Measurements from ENCODE around the gene ST6GALNAC6. TPM values are rescaled to one million over a fixed set of nuclear protein-coding genes. Genes with fewer than 3 reads are reported as not detected.

The ST6GALNAC6 gene
- polyA plus RNA-seq, 1 donor from 2014 or later, result 44.2 TPM

GRCh38 chr9:127903557-127904475, 4.4 kb upstream of the ST6GALNAC6 start:
- Histone ChIP-seq H3K4me3 (ENCODE audit: low read length) (no peak overlapping the region), H4K20me1 (ENCODE audit: insufficient read depth) (no peaks in the 10 kb centered on the region), H3K36me3 (ENCODE audit: insufficient read depth, low read length) (no peaks in the 10 kb centered on the region), H3K27me3 (ENCODE audit: insufficient read depth, low read depth, low read length) (no peaks in the 10 kb centered on the region), H2AFZ (ENCODE audit: low read depth, low read length) (no peak overlapping the region), H3F3A (ENCODE audit: insufficient read depth, low read length, poor library complexity, severe bottlenecking) (no peaks in the 10 kb centered on the region), H3K4me2 (ENCODE audit: low read length) (no peak overlapping the region), H3K9ac (ENCODE audit: low read length) (no peak overlapping the region), H3K27ac (ENCODE audit: low read length) (no peak overlapping the region), H3K9me2 (ENCODE audit: insufficient read depth, low read length) (no peaks in the 10 kb centered on the region), H3K79me2 (replicated peaks; ENCODE audit: insufficient read depth, low read length) (no peaks in the 10 kb centered on the region), H3K9me3 (ENCODE audit: low read length) (no peaks in the 10 kb centered on the region)
- TF ChIP-seq CTCF (IDR thresholded peaks at IDR 0.05; ENCODE audit: poor library complexity, severe bottlenecking), result no peak

- Histone ChIP-seq H3K27ac (ENCODE audit: low read length) (peak overlapping the region; percentile 12), H2AFZ (ENCODE audit: low read depth, low read length) (peak overlapping the region; percentile 88), H3K9me3 (ENCODE audit: low read length) (no peaks in the 10 kb centered on the region), H3F3A (ENCODE audit: insufficient read depth, low read length, poor library complexity, severe bottlenecking) (peaks cover 5% of the 10 kb centered on the region), H3K4me2 (ENCODE audit: low read length) (peak overlapping the region; percentile 30), H3K27me3 (ENCODE audit: insufficient read depth, low read depth, low read length) (no peaks in the 10 kb centered on the region), H4K20me1 (ENCODE audit: insufficient read depth) (no peaks in the 10 kb centered on the region), H3K9me2 (ENCODE audit: insufficient read depth, low read length) (no peaks in the 10 kb centered on the region), H3K4me3 (ENCODE audit: low read length) (peak overlapping the region; percentile 96), H3K79me2 (replicated peaks; ENCODE audit: insufficient read depth, low read length) (no peaks in the 10 kb centered on the region), H3K36me3 (ENCODE audit: insufficient read depth, low read length) (peaks cover 16% of the 10 kb centered on the region), H3K9ac (ENCODE audit: low read length) (peak overlapping the region; percentile 84)
- TF ChIP-seq REST (IDR thresholded peaks at IDR 0.05; ENCODE audit: borderline replicate concordance) (no peak), MXI1 (conservative IDR thresholded peaks at IDR 0.05; ENCODE audit: poor library complexity, severe bottlenecking) (peak; percentile 13)
Measured at GRCh38 chr9:127898433-127899127, 823 bp downstream of the ST6GALNAC6 start.

GRCh38 chr9:127897193-127897692, 2.2 kb downstream of the ST6GALNAC6 start:
- Histone ChIP-seq H3K27ac (ENCODE audit: low read length) (no peak overlapping the region), H3K9me2 (ENCODE audit: insufficient read depth, low read length) (no peaks in the 10 kb centered on the region), H4K20me1 (ENCODE audit: insufficient read depth) (no peaks in the 10 kb centered on the region), H2AFZ (ENCODE audit: low read depth, low read length) (no peak overlapping the region), H3K27me3 (ENCODE audit: insufficient read depth, low read depth, low read length) (no peaks in the 10 kb centered on the region), H3K4me3 (ENCODE audit: low read length) (peak overlapping the region; percentile 28), H3F3A (ENCODE audit: insufficient read depth, low read length, poor library complexity, severe bottlenecking) (peaks cover 5% of the 10 kb centered on the region), H3K79me2 (replicated peaks; ENCODE audit: insufficient read depth, low read length) (no peaks in the 10 kb centered on the region), H3K9ac (ENCODE audit: low read length) (no peak overlapping the region), H3K4me2 (ENCODE audit: low read length) (no peak overlapping the region), H3K36me3 (ENCODE audit: insufficient read depth, low read length) (peaks cover 25% of the 10 kb centered on the region), H3K9me3 (ENCODE audit: low read length) (no peaks in the 10 kb centered on the region)
- TF ChIP-seq REST (IDR thresholded peaks at IDR 0.05; ENCODE audit: borderline replicate concordance), result no peak
- no peak for TF ChIP-seq EZH2 (IDR thresholded peaks at IDR 0.05; ENCODE audit: borderline replicate concordance, insufficient read depth, low read length, poor library complexity, severe bottlenecking)
- TF ChIP-seq CTCF (IDR thresholded peaks at IDR 0.05; ENCODE audit: poor library complexity, severe bottlenecking), result no peak
- no peak for TF ChIP-seq MXI1 (conservative IDR thresholded peaks at IDR 0.05; ENCODE audit: poor library complexity, severe bottlenecking)
- no peak for TF ChIP-seq EP300 (conservative IDR thresholded peaks at IDR 0.05; ENCODE audit: poor library complexity, severe bottlenecking)
- TF ChIP-seq TAF1 (IDR thresholded peaks at IDR 0.05; ENCODE audit: low read depth), result no peak
- no peak for TF ChIP-seq RAD21 (conservative IDR thresholded peaks at IDR 0.05)
- no peak for TF ChIP-seq POLR2AphosphoS5 (IDR thresholded peaks at IDR 0.05)

All from neural cell (in vitro differentiated cells).